Stimulated activated CD8-positive, alpha-beta memory T cell treated with anti-CD3 and anti-CD28 coated beads, Interleukin-2, amount 100 ng/mL, for 1 hour (primary cell): ENCODE results near the gene TGIF2.
"Not testable (repeated sequence)": the region's sequence is repeated elsewhere in the genome, so short reads cannot be mapped to it uniquely, and the experiment has no call there.

Experiments
- DNase-seq, 2 donors: peaks; one replicate each; pipeline ENCODE4 v3.0.0-alpha.2; 2020; ENCODE audit warnings: low read depth in 2 of 2

TGIF2 gene

DNA sequence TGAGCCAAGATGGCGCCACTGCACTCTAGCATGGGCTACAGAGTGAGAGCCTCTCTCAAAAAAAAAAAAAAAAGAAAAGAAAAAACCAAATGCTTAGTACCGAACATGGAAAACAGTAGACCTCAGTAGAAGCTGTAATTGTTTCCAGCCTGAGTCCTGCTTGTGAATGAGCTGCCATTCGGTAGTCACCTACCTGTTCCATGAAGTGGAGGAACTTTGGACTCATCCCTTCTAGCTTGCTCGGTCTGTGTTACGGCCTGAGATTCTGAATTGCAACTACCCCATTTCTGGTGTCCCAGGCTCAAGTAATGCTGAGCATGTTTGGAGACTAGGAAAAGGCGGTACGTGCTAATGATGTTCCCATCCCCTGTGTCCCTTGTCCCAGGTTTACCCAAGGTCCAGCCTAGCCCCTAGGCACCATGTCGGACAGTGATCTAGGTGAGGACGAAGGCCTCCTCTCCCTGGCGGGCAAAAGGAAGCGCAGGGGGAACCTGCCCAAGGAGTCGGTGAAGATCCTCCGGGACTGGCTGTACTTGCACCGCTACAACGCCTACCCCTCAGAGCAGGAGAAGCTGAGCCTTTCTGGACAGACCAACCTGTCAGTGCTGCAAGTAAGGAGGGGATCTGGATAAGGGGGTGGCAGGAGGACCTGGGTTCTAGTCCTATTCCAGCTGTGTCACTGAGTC lies 5.1 kb downstream of the TGIF2 start:
- DNase-seq: no peak

DNA sequence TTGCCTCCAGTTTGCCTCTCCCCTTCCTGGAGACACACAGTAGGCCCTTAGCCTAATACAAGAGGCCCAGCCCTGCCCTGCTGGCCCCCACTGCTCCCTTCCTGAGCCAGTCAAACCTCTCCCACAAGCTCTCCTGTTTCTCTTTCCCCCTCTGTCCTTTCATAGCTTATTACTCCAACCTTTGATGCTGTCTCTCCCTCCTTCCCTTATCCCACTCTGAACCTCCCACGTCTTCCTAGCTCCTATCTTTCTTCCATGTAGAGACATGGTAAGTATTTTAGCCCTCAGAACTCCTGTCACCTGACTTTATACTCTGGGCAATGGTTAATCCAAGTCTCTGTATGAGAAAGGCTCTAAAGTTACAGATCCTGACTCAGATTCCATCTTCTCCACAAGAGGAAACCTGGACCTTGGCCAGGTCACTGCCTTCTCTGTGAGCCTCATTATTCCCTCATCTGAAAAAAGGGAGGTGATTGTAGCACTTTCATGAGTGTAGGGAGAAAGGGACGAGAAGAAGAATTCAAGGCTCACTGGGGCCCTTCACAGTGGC lies 6.7 kb downstream of the TGIF2 start:
- DNase-seq: no peak

DNA sequence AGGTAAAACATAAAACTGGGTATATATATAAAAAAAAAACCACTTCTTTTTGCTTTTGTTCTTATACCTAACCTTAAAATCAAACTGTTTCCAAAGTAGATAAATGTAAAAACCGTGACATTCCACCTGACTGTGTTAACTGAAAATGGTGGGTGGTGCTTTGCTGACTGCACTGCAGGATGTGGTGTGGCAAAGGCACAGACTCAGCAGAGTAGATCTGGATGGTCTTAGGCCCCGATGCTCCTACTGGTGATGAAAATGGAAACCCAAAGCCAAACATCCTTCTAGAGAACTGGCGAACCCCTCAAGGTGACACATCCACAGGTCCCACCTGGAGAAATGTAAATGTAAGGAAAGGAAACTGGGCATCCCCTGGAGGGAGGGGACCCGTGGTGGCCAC lies 8.9 kb downstream of the TGIF2 start:
- no peak for DNase-seq

GRCh38 chr20:36582821-36583220 lies 9.4 kb downstream of the TGIF2 start:
- DNase-seq: no peak

- DNase-seq: no peak
Measured at GRCh38 chr20:36584018-36584481, 10.7 kb downstream of the TGIF2 start.

- DNase-seq: no peak
Measured at GRCh38 chr20:36585410-36586125, 12.2 kb downstream of the TGIF2 start.

GRCh38 chr20:36587388-36588070 lies 14.1 kb downstream of the TGIF2 start:
- DNase-seq: no peak

GRCh38 chr20:36591281-36591680 lies 17.9 kb downstream of the TGIF2 start:
- no peak for DNase-seq

DNA sequence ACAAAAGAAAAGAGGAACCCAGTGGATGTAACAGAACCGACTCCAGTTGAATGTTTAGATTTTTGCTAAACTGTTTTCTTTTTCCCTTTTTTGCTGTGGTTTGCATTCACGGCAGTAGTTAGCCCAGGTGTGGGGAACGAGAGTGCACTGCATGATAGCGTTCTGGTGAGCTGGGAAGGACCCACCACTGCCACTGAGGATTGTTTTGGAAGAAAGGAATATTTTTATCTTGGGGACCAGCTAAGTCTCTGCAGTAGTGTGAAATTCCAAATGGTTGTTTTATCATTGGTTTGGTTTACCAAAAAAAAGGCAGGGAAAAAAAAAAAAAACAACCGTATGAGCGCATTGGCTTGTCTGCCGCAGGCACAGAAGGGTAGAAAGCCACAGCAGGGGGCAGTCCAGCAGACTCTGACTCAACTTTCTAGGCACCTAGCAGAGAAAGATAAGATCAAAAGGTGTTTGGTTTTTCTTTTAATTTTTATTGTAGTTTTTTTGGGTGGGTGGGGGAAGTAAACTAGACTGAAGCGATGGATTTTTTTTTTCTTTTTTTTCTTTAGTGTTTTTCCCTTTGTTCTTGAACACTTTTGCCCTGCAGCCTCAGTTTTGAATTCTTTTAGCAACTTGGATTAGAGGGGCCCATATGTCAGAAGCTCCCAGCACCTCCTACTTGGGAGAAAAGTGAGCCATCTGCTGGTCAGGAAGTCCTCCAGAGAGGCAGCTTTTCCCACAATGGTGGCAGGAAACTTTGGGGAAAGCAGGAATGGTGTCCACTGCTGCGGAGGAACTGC lies 18.7 kb downstream of the TGIF2 start:
- DNase-seq: peak in 1 of 2 donors; percentile 43

DNA sequence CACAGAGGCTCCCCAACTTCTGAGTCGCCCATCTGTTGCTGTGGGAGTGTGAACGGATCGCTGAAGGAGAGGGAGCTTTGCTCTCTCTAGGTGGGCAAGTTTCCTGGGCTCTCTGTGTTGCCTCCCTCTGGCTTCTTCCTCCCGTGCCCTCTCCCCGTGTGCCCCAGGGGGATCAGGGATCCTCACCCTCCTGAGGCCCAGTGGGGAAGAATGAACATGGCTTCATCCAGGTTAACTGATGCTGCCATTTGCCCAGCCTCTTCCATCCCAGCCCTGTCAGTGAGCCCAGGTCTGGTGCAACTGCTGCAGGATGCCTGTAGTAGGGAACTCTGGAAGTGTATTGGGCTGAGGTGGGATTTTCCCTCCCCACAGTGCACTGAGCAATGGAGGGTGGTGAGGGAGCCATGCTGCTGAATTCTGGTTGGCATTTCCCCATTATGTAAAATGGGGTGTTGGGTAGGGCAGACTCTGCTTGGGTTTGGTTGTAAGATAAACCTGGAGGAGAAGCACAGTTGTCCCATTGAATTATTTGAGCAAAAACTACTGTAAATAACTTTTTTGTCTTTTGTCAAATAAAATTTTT lies 20.0 kb downstream of the TGIF2 start:
- no peak for DNase-seq

GRCh38 chr20:36599912-36600345 lies 26.5 kb downstream of the TGIF2 start:
- DNase-seq: no peak

DNA sequence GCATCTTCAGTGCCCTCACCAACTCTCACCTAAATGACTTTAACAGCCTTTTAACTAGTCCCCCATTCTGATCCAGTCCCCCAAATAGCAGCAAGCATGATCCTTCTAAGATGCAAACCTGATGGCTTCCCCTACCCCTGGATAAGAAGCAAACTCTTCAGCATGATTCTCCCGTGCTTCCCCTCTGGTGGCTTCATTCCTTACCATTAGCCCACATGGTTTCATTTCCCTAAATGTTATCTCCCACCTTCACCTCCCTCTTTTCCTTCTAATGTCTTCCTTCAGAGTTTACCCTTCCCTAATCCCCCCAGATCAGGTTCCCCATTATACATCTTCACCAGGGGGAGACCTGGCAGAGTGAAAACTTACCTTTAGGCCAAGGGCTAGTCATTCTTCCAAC lies 28.1 kb downstream of the TGIF2 start:
- no peak for DNase-seq

GRCh38 chr20:36604952-36605398 lies 31.6 kb downstream of the TGIF2 start:
- peak in 1 of 2 donors; percentile 31 for DNase-seq

- DNase-seq: peak; percentile 97 to 99
Measured at GRCh38 chr20:36605399-36606157, 32.2 kb downstream of the TGIF2 start, which contains the start of gene RAB5IF. RAB5IF (plus strand) TSS chr20:36605779; CDS start chr20:36605952, 173 bp downstream.

DNA sequence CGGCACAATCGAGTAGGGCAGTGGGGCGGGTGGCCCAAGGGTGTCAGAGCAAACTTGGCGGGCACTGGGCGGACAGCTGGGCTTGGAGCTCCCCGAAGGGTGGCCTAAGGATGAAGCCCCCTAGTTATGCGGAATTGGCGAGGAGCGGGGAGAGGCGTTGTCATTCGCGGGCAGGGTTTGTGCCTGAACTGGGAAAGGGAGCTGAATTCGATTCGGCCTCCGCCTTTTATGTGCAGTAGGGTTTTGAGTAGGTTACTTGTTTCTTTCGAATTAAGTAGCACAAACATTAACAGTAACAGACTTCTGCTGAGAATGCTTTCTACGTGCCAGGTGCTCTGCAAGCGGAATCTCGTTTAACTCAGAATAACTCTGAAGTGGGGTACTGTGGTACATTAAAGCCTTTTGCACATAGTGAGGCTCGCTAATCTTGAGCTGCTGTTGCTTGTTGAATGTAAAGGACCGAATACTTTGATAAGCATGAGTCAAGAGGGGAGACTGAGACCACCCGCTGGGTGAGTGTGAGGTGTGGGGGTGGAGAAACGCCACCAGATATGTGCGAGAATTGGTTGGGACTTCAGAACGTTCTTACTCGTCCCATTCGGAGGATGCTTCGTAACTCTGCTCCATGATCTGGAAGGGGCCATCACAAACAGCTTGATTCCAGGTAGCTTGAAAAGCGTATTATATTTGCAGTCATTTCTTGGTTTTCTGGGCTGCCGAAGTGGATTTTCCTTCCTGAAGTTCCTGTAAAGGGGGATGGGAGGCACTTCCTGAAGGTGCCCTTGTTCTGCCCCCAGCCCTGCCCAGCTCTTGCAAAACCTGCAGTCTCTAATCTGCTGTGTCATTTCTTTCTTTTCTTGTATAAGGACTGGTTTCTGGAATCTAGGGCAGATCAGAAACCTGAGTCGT lies 33.0 kb downstream of the TGIF2 start:
- DNase-seq: no peak

- DNase-seq: no peak
Measured at GRCh38 chr20:36607586-36608387, 34.4 kb downstream of the TGIF2 start.

DNA sequence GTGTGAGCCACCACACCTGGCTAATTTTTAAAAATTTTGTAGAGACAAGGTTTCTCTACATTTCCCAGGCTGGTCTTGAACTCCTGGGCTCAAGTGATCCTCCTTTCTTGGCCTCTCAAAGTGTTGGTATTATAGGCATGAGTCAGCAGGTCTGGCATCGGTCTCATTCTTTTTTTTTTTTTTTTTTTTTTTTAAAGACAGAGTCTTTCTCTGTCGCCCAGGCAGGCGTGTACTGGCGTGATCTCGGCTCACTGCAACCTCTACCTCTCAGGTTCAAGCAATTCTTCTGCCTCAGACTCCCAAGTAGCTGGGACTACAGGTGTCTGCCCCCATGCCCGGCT lies 35.0 kb downstream of the TGIF2 start:
- not testable (repeated sequence) for DNase-seq

DNA sequence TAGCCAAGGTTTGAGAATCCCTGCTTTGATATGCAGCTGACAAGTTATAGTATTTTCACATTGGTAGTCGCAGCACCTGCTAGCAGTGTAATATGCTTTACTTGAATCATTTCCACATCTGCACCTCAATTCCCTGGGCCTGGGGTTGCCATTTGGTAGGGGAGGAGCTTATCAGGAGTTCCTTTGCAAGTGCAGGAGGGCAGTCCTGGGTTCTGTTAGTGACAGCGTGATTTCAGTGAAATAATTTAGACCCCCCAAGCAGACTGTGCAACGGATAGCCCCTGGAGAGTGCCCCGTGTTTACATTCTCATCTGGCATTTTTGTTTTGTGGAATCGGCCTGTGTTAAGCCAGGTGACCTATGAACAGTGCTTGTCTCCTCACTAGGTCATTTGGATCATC lies 38.2 kb downstream of the TGIF2 start:
- DNase-seq: no peak
